Endothelial cell of umbilical vein (primary cell): ENCODE measurements around the gene CMC1. TPM values are rescaled to one million over a fixed set of nuclear protein-coding genes. Genes with fewer than 3 reads are reported as not detected.
A peak's percentile ranks its signal among the peaks of the same experiment; 100 is the strongest.

Experiments
- BruUV-seq: library from RNA; stranded (reverse); fragments of 400-500 nt; replicated peaks from 2 replicates; lab custom pipeline; 2021; lab: Mats Ljungman, UMichigan
- CTCF ChIA-PET: fragments of 300-600, 350-600 bp; sonication (Branson Sonifier 250); formaldehyde crosslinking; loops from one replicate; lab custom pipeline; 2021; ENCODE audit warnings: antibody characterized with exemption, inconsistent platforms; lab: Charles Lee
- POLR2A ChIA-PET: fragments of 300-600, 350-600 bp; sonication (Branson Sonifier 250); formaldehyde crosslinking; loops from one replicate; lab custom pipeline; 2021; ENCODE audit warnings: antibody characterized with exemption, inconsistent platforms; lab: Charles Lee
- DNase-seq: peaks from one replicate; pipeline ENCODE4 v3.0.0-alpha.2; 2011; ENCODE audit warnings: low read depth, low spot score
- FAIRE-seq: peaks from 2 replicates; lab custom pipeline; 2011; peaks lifted over from hg19 to GRCh38; lab: Jason Lieb, UNC
- H2AFZ ChIP-seq: 2 replicates; pipeline ENCODE4 v1.6.0; 2012; ENCODE audit warnings: low read depth, low read length, control low read depth, inconsistent platforms
- H3K27ac ChIP-seq: 2 replicates; pipeline ENCODE4 v1.5.1; 2011; ENCODE audit warnings: low read depth, mild to moderate bottlenecking, control low read depth, low read length, moderate library complexity; ENCODE audit not compliant: insufficient read depth
- H3K27me3 ChIP-seq, 2 experiments: 2 replicates each; pipeline versions ENCODE4 v1.6.0 to v1.6.1; 2011; ENCODE audit warnings: low read length in 2 of 2, mixed read lengths in 1 of 2; ENCODE audit not compliant: control insufficient read depth in 2 of 2, insufficient read depth in 2 of 2
- H3K36me3 ChIP-seq, 2 experiments: 2 replicates in 1 of 2; 3 replicates in 1 of 2; pipeline ENCODE4 v1.5.1; 2011; ENCODE audit warnings: low read length in 2 of 2, mild to moderate bottlenecking in 1 of 2, moderate library complexity in 1 of 2; ENCODE audit not compliant: control insufficient read depth in 2 of 2, insufficient read depth in 2 of 2; ENCODE audit errors: extremely low read depth in 1 of 2
- H3K4me1 ChIP-seq: 3 replicates; pipeline ENCODE4 v1.5.1; 2011; ENCODE audit warnings: mild to moderate bottlenecking, low read length; ENCODE audit not compliant: control insufficient read depth, insufficient read depth; ENCODE audit errors: extremely low read depth
- H3K4me2 ChIP-seq: 2 replicates; pipeline ENCODE4 v1.6.1; 2011; ENCODE audit warnings: low read length, control low read depth, mixed read lengths; ENCODE audit not compliant: insufficient read depth
- H3K4me3 ChIP-seq, 3 experiments: fragments of 200-600 bp in 1 of 3; sonication (generic), shearing (Covaris generic) in 1 of 3; replicated peaks in 1 of 3; 2 replicates each; pipeline ENCODE4 v1.5.1; 2011 to 2016; ENCODE audit warnings: control low read depth in 3 of 3, low read length in 3 of 3, mild to moderate bottlenecking in 2 of 3, inconsistent platforms in 1 of 3, low read depth in 1 of 3, moderate library complexity in 1 of 3; ENCODE audit not compliant: insufficient read depth in 1 of 3
- H3K79me2 ChIP-seq: 2 replicates; pipeline ENCODE4 v1.6.0; 2012; ENCODE audit warnings: low read length, inconsistent platforms; ENCODE audit not compliant: control insufficient read depth, insufficient read depth
- H3K9ac ChIP-seq: replicated peaks from 2 replicates; pipeline ENCODE3; 2011; ENCODE audit warnings: low read length, control low read depth; ENCODE audit not compliant: insufficient read depth; ENCODE audit errors: extremely low read depth
- H3K9me1 ChIP-seq: replicated peaks from 3 replicates; pipeline ENCODE4 v1.6.0; 2011; ENCODE audit warnings: mild to moderate bottlenecking, low read length; ENCODE audit not compliant: control insufficient read depth, insufficient read depth; ENCODE audit errors: extremely low read depth
- H3K9me3 ChIP-seq: replicated peaks from 2 replicates; pipeline ENCODE4 v1.5.1; 2012; ENCODE audit warnings: low read length, inconsistent platforms; ENCODE audit not compliant: control insufficient read depth, insufficient read depth
- H4K20me1 ChIP-seq: replicated peaks from 2 replicates; pipeline ENCODE3; 2011; ENCODE audit warnings: mild to moderate bottlenecking, low read length; ENCODE audit not compliant: control insufficient read depth, insufficient read depth; ENCODE audit errors: extremely low read depth
- FOS ChIP-seq: IDR thresholded peaks from 2 replicates; pipeline ENCODE4 v1.6.1; 2011; ENCODE audit warnings: mild to moderate bottlenecking, low read length, moderate library complexity, borderline replicate concordance; ENCODE audit not compliant: insufficient read depth
- GATA2 ChIP-seq: IDR thresholded peaks from 2 replicates; pipeline ENCODE4 v1.7.0; 2011; ENCODE audit warnings: low read depth, mild to moderate bottlenecking, moderate library complexity, mixed read lengths, low read length; ENCODE audit not compliant: insufficient read length, insufficient read depth
- JUN ChIP-seq: IDR thresholded peaks from 2 replicates; pipeline ENCODE4 v1.6.1; 2011; ENCODE audit warnings: borderline replicate concordance, low read depth; ENCODE audit not compliant: insufficient read length, insufficient read depth
- MYC ChIP-seq: IDR thresholded peaks from one replicate; pipeline ENCODE4 v1.6.1; 2011; ENCODE audit warnings: mild to moderate bottlenecking, low read depth, low read length
- dilution Hi-C: fragments of 300-500 bp; cut with MboI; formaldehyde crosslinking; loops from one replicate; pipeline ENCODE4 v1.15.0; 2019; ENCODE audit warnings: low sequenced_read_pairs; ENCODE audit not compliant: extremely low pct_ligation_motif_present
- intact Hi-C: fragments of 100-400 bp; cut with micrococcal nuclease; formaldehyde crosslinking; loops from one replicate; pipeline ENCODE4 v1.10.0; 2022
- polyA plus RNA-seq, 4 experiments: library from polyadenylated mRNA; depleted of rRNA in 3 of 4; stranded (reverse) in 3 of 4; unstranded in 1 of 4; fragments of >200 nt; gene quantifications; 2 replicates each; pipeline versions ENCODE4 v1.2.1 to v1.2.3, GENCODE V29; 2011 to 2012; ENCODE audit warnings: missing spikeins in 1 of 4
- total RNA-seq: library from RNA; stranded (reverse); gene quantifications from 2 replicates; pipeline ENCODE4 v1.2.3, GENCODE V29; 2021
- TF ChIP-seq, protein P1 (sequence below): IDR thresholded peaks from 2 replicates; pipeline ENCODE4 v1.6.1; 2011; ENCODE audit not compliant: insufficient read depth, insufficient read length
- TF ChIP-seq, protein P2 (sequence below), 2 donors: IDR thresholded peaks; 1 replicate in 1 of 2; 2 replicates in 1 of 2; pipeline ENCODE4 v1.5.1; 2011; ENCODE audit warnings: low read length in 2 of 2, mild to moderate bottlenecking in 2 of 2, moderate library complexity in 2 of 2, control low read depth in 1 of 2, inconsistent platforms in 1 of 2, low read depth in 1 of 2; ENCODE audit not compliant: insufficient read depth in 1 of 2; ENCODE audit errors: extremely low read depth in 1 of 2

CMC1 gene
- total and polyA plus RNA-seq, 2 donors (not counting 3 experiments of a cell fraction or from before 2014, with no cell fraction given), result 13.1 to 18.6 TPM

DNA sequence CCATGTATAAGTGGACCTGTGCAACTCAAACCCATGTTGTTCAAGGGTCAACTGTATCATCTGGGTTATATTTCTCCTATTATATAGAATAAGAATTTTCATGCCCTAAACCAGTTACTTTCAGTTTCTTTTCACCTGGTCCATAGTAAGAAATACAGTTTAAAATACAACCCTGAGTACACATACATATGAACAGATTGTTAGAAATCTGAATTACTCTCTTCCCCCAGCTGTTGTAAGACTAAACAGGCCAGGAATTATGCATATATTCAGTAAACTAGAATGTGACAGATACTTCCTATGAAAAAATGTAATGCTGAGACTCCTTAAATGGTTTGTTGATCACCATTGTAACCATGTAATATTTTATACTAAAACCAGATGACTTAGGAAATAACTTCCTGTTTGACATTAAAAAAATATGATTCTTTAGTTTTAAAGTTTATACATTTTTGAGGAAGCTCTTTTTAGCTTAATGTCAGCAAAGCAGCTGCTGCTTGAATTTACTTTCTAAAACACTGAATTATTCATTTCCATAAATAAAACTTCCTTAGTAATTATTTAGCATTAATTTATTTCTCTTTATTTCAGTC is 54.6 kb downstream of the CMC1 start:
- no peak overlapping the region for H3K27ac ChIP-seq
- ChIA-PET POLR2A (no interaction called here), CTCF (interaction anchor here (0.9 to 2.6 kb wide), 5 partner anchors 10 to 584 kb away, joined by 3 to 9 read pairs (median 6); no protein-coding TSS in a partner anchor)
- H3K27me3 ChIP-seq, result no peaks in the 10 kb centered on the region
- dilution Hi-C loops (no loop called here), intact Hi-C loops (loop anchor here (5.0 kb wide), 1 partner anchor 54 kb away; the partner anchor contains the start of gene CMC1)
- H4K20me1 ChIP-seq, result no peaks in the 10 kb centered on the region
- peaks cover 5% of the 10 kb centered on the region for H3K4me1 ChIP-seq
- DNase-seq, result peak; percentile 32
- peak overlapping the region; percentile 17 for H2AFZ ChIP-seq
- FAIRE-seq, result no peak
- H3K9me3 ChIP-seq, result no peaks in the 10 kb centered on the region
- TF ChIP-seq JUN (no peak), MYC (no peak), FOS (no peak), GATA2 (no peak)
- TF ChIP-seq, protein P1, sequence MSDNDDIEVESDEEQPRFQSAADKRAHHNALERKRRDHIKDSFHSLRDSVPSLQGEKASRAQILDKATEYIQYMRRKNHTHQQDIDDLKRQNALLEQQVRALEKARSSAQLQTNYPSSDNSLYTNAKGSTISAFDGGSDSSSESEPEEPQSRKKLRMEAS, result no peak
- TF ChIP-seq, protein P2, sequence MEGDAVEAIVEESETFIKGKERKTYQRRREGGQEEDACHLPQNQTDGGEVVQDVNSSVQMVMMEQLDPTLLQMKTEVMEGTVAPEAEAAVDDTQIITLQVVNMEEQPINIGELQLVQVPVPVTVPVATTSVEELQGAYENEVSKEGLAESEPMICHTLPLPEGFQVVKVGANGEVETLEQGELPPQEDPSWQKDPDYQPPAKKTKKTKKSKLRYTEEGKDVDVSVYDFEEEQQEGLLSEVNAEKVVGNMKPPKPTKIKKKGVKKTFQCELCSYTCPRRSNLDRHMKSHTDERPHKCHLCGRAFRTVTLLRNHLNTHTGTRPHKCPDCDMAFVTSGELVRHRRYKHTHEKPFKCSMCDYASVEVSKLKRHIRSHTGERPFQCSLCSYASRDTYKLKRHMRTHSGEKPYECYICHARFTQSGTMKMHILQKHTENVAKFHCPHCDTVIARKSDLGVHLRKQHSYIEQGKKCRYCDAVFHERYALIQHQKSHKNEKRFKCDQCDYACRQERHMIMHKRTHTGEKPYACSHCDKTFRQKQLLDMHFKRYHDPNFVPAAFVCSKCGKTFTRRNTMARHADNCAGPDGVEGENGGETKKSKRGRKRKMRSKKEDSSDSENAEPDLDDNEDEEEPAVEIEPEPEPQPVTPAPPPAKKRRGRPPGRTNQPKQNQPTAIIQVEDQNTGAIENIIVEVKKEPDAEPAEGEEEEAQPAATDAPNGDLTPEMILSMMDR (IDR thresholded peaks at IDR 0.05; ENCODE audit: extremely low read depth in 1 of 2, insufficient read depth in 1 of 2, low read depth in 1 of 2, low read length in 2 of 2), result no peak
- BruUV-seq, result no TSS peak
- no peak overlapping the region for H3K4me3 ChIP-seq
- H3K9me1 ChIP-seq, result no peaks in the 10 kb centered on the region
- H3K9ac ChIP-seq, result no peak overlapping the region
- peak overlapping the region; percentile 82 for H3K4me2 ChIP-seq
- H3K36me3 ChIP-seq, result no peaks in the 10 kb centered on the region
- no peaks in the 10 kb centered on the region for H3K79me2 ChIP-seq
